Fibroblast of mammary gland (primary cell): Measurements from ENCODE around the gene PRKCSH.
"Not testable (repeated sequence)": the region's sequence is repeated elsewhere in the genome, so short reads cannot be mapped to it uniquely, and the experiment has no call there.

Experiments
- DNase-seq: peaks from one replicate; pipeline ENCODE4 v3.0.0-alpha.2; 2010; ENCODE audit warnings: low read depth
- H3K4me3 ChIP-seq: 2 replicates; pipeline ENCODE4 v1.5.1; 2011; ENCODE audit warnings: low read depth, mild to moderate bottlenecking, low read length, moderate library complexity; ENCODE audit not compliant: control insufficient read depth
- CTCF ChIP-seq: conservative IDR thresholded peaks from 2 replicates; pipeline ENCODE4 v1.5.1; 2011; ENCODE audit warnings: low read depth, low read length, inconsistent platforms; ENCODE audit not compliant: control insufficient read depth, insufficient read depth

PRKCSH gene

DNA sequence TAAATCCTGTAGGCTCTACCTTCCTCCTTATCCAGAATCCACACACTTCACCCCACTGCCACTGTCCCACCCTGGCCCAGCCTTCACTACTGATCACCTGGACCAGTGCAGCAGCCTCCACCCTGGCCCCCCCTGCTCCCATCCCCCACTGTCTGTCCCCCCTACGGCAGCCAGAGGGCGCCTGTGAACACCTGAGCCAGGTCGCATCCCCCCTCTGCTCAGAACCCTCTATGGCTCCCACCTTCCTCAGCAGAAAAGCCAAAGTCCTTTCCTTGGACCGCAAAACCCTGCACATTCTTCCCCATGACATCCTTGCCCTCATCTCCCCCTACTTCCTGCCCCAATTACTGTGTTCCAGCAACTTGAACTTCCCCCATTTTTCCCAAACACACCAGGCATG lies 24.8 kb downstream of the PRKCSH start:
- TF ChIP-seq CTCF = peak; percentile 24
- no peak overlapping the region for H3K4me3 ChIP-seq
- DNase-seq = no peak

GRCh38 chr19:11461453-11461852 lies 26.0 kb downstream of the PRKCSH start:
- DNase-seq = no peak
- no peak for TF ChIP-seq CTCF
- H3K4me3 ChIP-seq = no peak overlapping the region

GRCh38 chr19:11463391-11463790 lies 28.0 kb downstream of the PRKCSH start:
- H3K4me3 ChIP-seq = no peak overlapping the region
- DNase-seq = no peak
- TF ChIP-seq CTCF = no peak

GRCh38 chr19:11464333-11465265 lies 29.2 kb downstream of the PRKCSH start:
- TF ChIP-seq CTCF = no peak
- no peak overlapping the region for H3K4me3 ChIP-seq
- no peak for DNase-seq

- H3K4me3 ChIP-seq = no peak overlapping the region
- no peak for DNase-seq
- TF ChIP-seq CTCF = no peak
Observed at GRCh38 chr19:11465600-11465999, 30.2 kb downstream of the PRKCSH start.

DNA sequence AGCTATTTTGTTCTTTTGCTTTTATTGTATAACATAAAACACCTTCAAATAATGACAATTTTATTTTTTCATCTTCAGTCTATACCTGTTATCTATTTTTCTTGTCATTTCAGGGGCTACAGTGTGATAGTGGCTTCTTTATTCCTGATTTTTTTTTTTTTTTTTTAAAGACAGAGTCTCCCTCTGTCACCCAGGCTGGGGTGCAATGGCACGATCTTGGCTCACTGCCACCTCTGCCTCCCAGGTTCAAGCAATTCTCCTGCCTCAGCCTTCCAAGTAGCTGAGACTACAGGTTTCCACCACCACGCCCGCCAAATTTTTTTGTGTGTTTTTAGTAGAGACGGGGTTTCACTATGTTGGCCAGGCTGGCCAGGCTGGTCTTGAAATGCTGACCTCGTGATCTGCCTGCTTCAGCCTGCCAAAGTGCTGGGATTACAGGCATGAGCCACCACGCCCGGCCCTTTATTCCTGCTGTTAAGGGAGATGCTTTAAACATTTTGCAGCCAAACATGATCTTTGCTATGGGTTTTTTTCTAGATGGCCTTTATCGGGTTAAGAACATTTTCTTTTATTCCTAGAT lies 32.9 kb downstream of the PRKCSH start:
- not testable (repeated sequence) for DNase-seq, H3K4me3 ChIP-seq

- TF ChIP-seq CTCF = no peak
- no peak overlapping the region for H3K4me3 ChIP-seq
- DNase-seq = no peak
Observed at GRCh38 chr19:11473725-11474124, 38.3 kb downstream of the PRKCSH start.

DNA sequence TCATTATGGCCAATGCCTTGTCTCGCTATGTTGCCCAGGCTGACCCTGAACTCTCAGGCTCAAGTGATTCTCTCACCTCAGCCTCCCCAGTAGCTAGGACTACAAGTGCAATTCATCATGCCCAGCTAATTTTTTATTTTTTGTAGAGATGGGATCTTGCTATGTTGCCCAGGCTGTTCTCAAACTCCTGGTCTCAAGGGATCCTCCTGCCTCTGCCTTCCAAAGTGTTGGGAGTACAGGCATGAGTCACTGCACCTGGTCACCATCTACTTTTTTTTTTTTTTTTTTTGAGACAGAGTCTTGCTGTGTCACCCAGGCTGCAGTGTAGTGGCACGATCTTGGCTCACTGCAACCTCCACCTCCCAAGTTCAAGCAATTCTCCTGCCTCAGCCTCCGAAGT lies 39.9 kb downstream of the PRKCSH start:
- H3K4me3 ChIP-seq, DNase-seq: not testable (repeated sequence)
